Esophagus muscularis mucosa (tissue), 4 donors: Measurements from ENCODE around the gene TAS2R1. TPM values are rescaled to one million over a fixed set of nuclear protein-coding genes. Genes with fewer than 3 reads are reported as not detected.

Source experiments
- DNase-seq: peaks from one replicate; pipeline ENCODE4 v3.0.0-alpha.2; 2017; ENCODE audit errors: extremely low spot score
- H3K27ac ChIP-seq, 4 donors: fragments of 200-600 bp; sonication (generic); replicated peaks in 1 of 4; 1 replicate in 3 of 4; 2 replicates in 1 of 4; pipeline ENCODE4 v1.5.1; 2016 to 2019; ENCODE audit warnings: mild to moderate bottlenecking in 1 of 4
- H3K27me3 ChIP-seq, 4 donors: fragments of 200-600 bp; sonication (generic); one replicate each; pipeline versions ENCODE4 v1.5.1 to v1.6.0; 2016 to 2019
- H3K36me3 ChIP-seq, 4 donors: fragments of 200-600 bp; sonication (generic); one replicate each; pipeline ENCODE4 v1.5.1; 2016 to 2019
- H3K4me1 ChIP-seq, 4 donors: fragments of 200-600 bp; sonication (generic); one replicate each; pipeline ENCODE4 v1.5.1; 2016 to 2019
- H3K4me3 ChIP-seq, 4 donors: fragments of 200-600 bp; sonication (generic); 1 replicate in 2 of 4; 2 replicates in 2 of 4; pipeline ENCODE4 v1.5.1; 2016 to 2019; ENCODE audit warnings: mild to moderate bottlenecking in 4 of 4, moderate library complexity in 1 of 4
- H3K9me3 ChIP-seq, 4 donors: fragments of 200-600 bp; sonication (generic); 1 replicate in 3 of 4; 2 replicates in 1 of 4; pipeline ENCODE4 v1.5.1; 2016 to 2019
- CTCF ChIP-seq, 3 experiments: fragments of 200-600 bp in 2 of 3; fragments of 450-650 bp in 1 of 3; sonication (generic) in 2 of 3; IDR thresholded peaks; one replicate each; pipeline ENCODE4 v1.5.1; 2017 to 2019; ENCODE audit warnings: antibody characterized with exemption in 3 of 3, mild to moderate bottlenecking in 2 of 3, moderate library complexity in 1 of 3
- EP300 ChIP-seq: sonication (generic); formaldehyde crosslinking; IDR thresholded peaks from one replicate; pipeline ENCODE4 v1.6.1; 2017; ENCODE audit warnings: antibody characterized with exemption
- POLR2A ChIP-seq: fragments of 450-650 bp; IDR thresholded peaks from one replicate; pipeline ENCODE4 v1.6.1; 2017; ENCODE audit warnings: antibody characterized with exemption, moderate library complexity, mild to moderate bottlenecking, low read depth
- POLR2AphosphoS5 ChIP-seq, 2 donors: sonication (generic); formaldehyde crosslinking; IDR thresholded peaks; one replicate each; pipeline ENCODE4 v1.6.1; 2017; ENCODE audit warnings: antibody characterized with exemption in 2 of 2
- WGBS: methylation state at CpG from one replicate; pipeline ENCODE4 v1.1.5; 2018; 5-methylcytosine and 5-hydroxymethylcytosine counted together
- intact Hi-C: fragments of 100-400 bp; cut with DNase I; formaldehyde crosslinking; loops from one replicate; pipeline ENCODE4 v1.15.1; 2023
- total RNA-seq, 4 donors: library from RNA; depleted of rRNA; stranded (reverse); fragments of >200 nt; gene quantifications; one replicate each; pipeline versions ENCODE4 v1.1.0 to v1.2.1, GENCODE V29; 2016

TAS2R1 gene
- total RNA-seq, result not detected

GRCh38 chr5:9630251-9630650 lies at the start of gene TAS2R1:
Gene TAS2R1, minus strand, starts transcription at chr5:9630351. Its CDS starts 319 bp downstream, at chr5:9630032.
- no peaks in the 10 kb centered on the region for H3K36me3 ChIP-seq
- 92% methylated on average over 1 of the region's 1 CpG for WGBS
- H3K4me1 ChIP-seq, result no peaks in the 10 kb centered on the region
- intact Hi-C loops, result no loop called here
- DNase-seq, result no peak
- H3K27me3 ChIP-seq, result no peaks in the 10 kb centered on the region
- TF ChIP-seq CTCF (IDR thresholded peaks at IDR 0.05) (no peak), EP300 (no peak), POLR2A (no peak), POLR2AphosphoS5 (IDR thresholded peaks at IDR 0.05) (no peak)
- H3K27ac ChIP-seq, result no peak within 1 kb of the TSS
- H3K4me3 ChIP-seq, result no peak within 1 kb of the TSS
- H3K9me3 ChIP-seq, result peaks cover 0 to 9% (median 0%) of the 10 kb centered on the region in 4 donors

GRCh38 chr5:9670371-9670770 lies 40.2 kb upstream of the TAS2R1 start:
- Histone ChIP-seq H3K4me3 (no peak overlapping the region), H3K27ac (no peak overlapping the region), H3K36me3 (no peaks in the 10 kb centered on the region), H3K4me1 (no peaks in the 10 kb centered on the region), H3K27me3 (no peaks in the 10 kb centered on the region), H3K9me3 (peaks cover 0 to 14% (median 0%) of the 10 kb centered on the region in 4 donors)
- TF ChIP-seq POLR2AphosphoS5 (IDR thresholded peaks at IDR 0.05) (no peak), CTCF (IDR thresholded peaks at IDR 0.05) (no peak), POLR2A (no peak), EP300 (no peak)
- intact Hi-C loops, result no loop called here
- WGBS, result 23% methylated on average over 1 of the region's 1 CpG
- no peak for DNase-seq

- no peak for TF ChIP-seq CTCF (IDR thresholded peaks at IDR 0.05)
- TF ChIP-seq POLR2AphosphoS5 (IDR thresholded peaks at IDR 0.05), result no peak
- TF ChIP-seq EP300, result no peak
- TF ChIP-seq POLR2A, result no peak
- no peaks in the 10 kb centered on the region for H3K4me1 ChIP-seq
- DNase-seq, result no peak
- intact Hi-C loops, result no loop called here
- H3K27me3 ChIP-seq, result no peaks in the 10 kb centered on the region
- 83% methylated on average over 2 of the region's 2 CpGs for WGBS
- no peaks in the 10 kb centered on the region for H3K36me3 ChIP-seq
- H3K27ac ChIP-seq, result no peak overlapping the region
- H3K4me3 ChIP-seq, result no peak overlapping the region
- peaks cover 0 to 14% (median 0%) of the 10 kb centered on the region in 4 donors for H3K9me3 ChIP-seq
Observed at GRCh38 chr5:9667906-9668305, 37.8 kb upstream of the TAS2R1 start.

GRCh38 chr5:9663891-9664290 lies 33.7 kb upstream of the TAS2R1 start:
- H3K4me1 ChIP-seq, result no peaks in the 10 kb centered on the region
- no peaks in the 10 kb centered on the region for H3K36me3 ChIP-seq
- peaks cover 0 to 6% (median 0%) of the 10 kb centered on the region in 4 donors for H3K9me3 ChIP-seq
- WGBS, result 73% methylated on average over 6 of the region's 6 CpGs
- no peak overlapping the region for H3K27ac ChIP-seq
- DNase-seq, result no peak
- no peaks in the 10 kb centered on the region for H3K27me3 ChIP-seq
- no peak overlapping the region for H3K4me3 ChIP-seq
- intact Hi-C loops, result no loop called here
- no peak for TF ChIP-seq POLR2A
- TF ChIP-seq POLR2AphosphoS5 (IDR thresholded peaks at IDR 0.05), result no peak
- TF ChIP-seq EP300, result no peak
- TF ChIP-seq CTCF (IDR thresholded peaks at IDR 0.05), result no peak

GRCh38 chr5:9661316-9662015 lies 31.3 kb upstream of the TAS2R1 start:
- H3K4me3 ChIP-seq, result no peak overlapping the region
- H3K4me1 ChIP-seq, result no peaks in the 10 kb centered on the region
- H3K27ac ChIP-seq, result no peak overlapping the region
- no peak for TF ChIP-seq POLR2A
- TF ChIP-seq POLR2AphosphoS5 (IDR thresholded peaks at IDR 0.05), result no peak
- no peak for TF ChIP-seq EP300
- no peak for TF ChIP-seq CTCF (IDR thresholded peaks at IDR 0.05)
- H3K9me3 ChIP-seq, result no peaks in the 10 kb centered on the region
- 45% methylated on average over 5 of the region's 6 CpGs for WGBS
- no peaks in the 10 kb centered on the region for H3K36me3 ChIP-seq
- H3K27me3 ChIP-seq, result no peaks in the 10 kb centered on the region
- no peak for DNase-seq
- intact Hi-C loops, result no loop called here
